ENCODE results near the gene UBXN7.
"Not testable (repeated sequence)": the region's sequence is repeated elsewhere in the genome, so short reads cannot be mapped to it uniquely, and the experiment has no call there.

The UBXN7 gene

GRCh38 chr3:196314086-196314485, 118.1 kb downstream of the UBXN7 start:
- not testable (repeated sequence) for DNase-seq

GRCh38 chr3:196302960-196303359, 129.3 kb downstream of the UBXN7 start:
- DNase-seq, result not testable (repeated sequence)

- DNase-seq, result not testable (repeated sequence)
Observed at GRCh38 chr3:196302551-196302950, 129.7 kb downstream of the UBXN7 start.

- DNase-seq, result no peak
Observed at GRCh38 chr3:196298521-196298920, 133.7 kb downstream of the UBXN7 start.

Measured in NCI-H774 (cell line).